Activated T-helper 1 cell treated with anti-CD3 and anti-CD28 coated beads, Interleukin-12 subunit alpha, Interleukin-12 subunit beta, Interleukin-2, Interleukin-4 antibody, amounts not matched to agents 30 ng/mL and 10 ng/mL and 1 ng/mL, durations not matched to agents 14 hours and 24 hours and 36 hours (primary cell): ENCODE data around the gene ZNF175. TPM values are rescaled to one million over a fixed set of nuclear protein-coding genes. Genes with fewer than 3 reads are reported as not detected.
A peak's percentile ranks its signal among the peaks of the same experiment; 100 is the strongest.

Experiments used
- DNase-seq: peaks from one replicate; pipeline ENCODE4 v3.0.0; 2021; ENCODE audit warnings: low spot score
- H3K27ac Mint-ChIP-seq: one replicate; pipeline ENCODE4 v1.8.0; 2021; ENCODE audit warnings: mild to moderate bottlenecking, mixed read lengths
- H3K27me3 Mint-ChIP-seq: one replicate; pipeline ENCODE4 v1.8.0; 2022; ENCODE audit warnings: mild to moderate bottlenecking, moderate library complexity, mixed read lengths; ENCODE audit not compliant: insufficient read depth
- H3K36me3 Mint-ChIP-seq: one replicate; pipeline ENCODE4 v1.8.0; 2021; ENCODE audit warnings: low read depth, mixed read lengths
- H3K4me1 Mint-ChIP-seq: one replicate; pipeline ENCODE4 v1.8.0; 2021; ENCODE audit warnings: low read depth, mixed read lengths
- H3K4me3 Mint-ChIP-seq: one replicate; pipeline ENCODE4 v1.8.0; 2021; ENCODE audit warnings: mild to moderate bottlenecking, moderate library complexity, mixed read lengths
- H3K9me3 Mint-ChIP-seq: one replicate; pipeline ENCODE4 v1.8.0; 2021; ENCODE audit warnings: mixed read lengths
- intact Hi-C: fragments of 100-400 bp; cut with micrococcal nuclease; formaldehyde crosslinking; loops from one replicate; pipeline ENCODE4 v1.15.1; 2024
- total RNA-seq: library from RNA; stranded (reverse); gene quantifications from 2 replicates; pipeline ENCODE4 v1.2.3, GENCODE V29; 2022

Gene ZNF175
- total RNA-seq, 1 donor from 2014 or later, result 7.9 TPM

DNA sequence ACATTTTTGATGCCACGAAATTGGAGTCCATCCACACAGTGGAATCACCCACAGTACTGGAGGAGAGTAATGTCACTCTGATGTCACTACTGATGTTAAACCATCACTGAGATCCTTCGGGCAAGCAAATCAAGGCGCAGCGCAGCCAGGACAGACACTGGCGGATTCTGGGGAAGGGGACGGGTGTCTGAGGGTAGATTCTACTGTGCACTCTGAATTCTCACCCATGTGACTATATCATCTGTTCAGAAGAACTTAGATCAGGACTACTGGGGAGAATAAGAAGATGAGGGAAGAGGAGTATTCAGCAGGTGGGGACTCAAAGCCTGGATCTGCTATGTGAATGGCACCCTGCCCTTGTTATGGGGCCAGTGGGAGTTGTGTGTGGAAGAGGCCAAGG lies 27.0 kb upstream of the ZNF175 start:
- no peaks in the 10 kb centered on the region for H3K9me3 Mint-ChIP-seq
- DNase-seq, result no peak
- no peak overlapping the region for H3K27ac Mint-ChIP-seq
- peaks cover 23% of the 10 kb centered on the region for H3K27me3 Mint-ChIP-seq
- H3K36me3 Mint-ChIP-seq, result no peaks in the 10 kb centered on the region
- peaks cover 23% of the 10 kb centered on the region for H3K4me1 Mint-ChIP-seq
- H3K4me3 Mint-ChIP-seq, result no peak overlapping the region
- intact Hi-C loops, result no loop called here

GRCh38 chr19:51546107-51546649 lies 24.9 kb upstream of the ZNF175 start:
- H3K4me1 Mint-ChIP-seq, result peaks cover 24% of the 10 kb centered on the region
- peaks cover 23% of the 10 kb centered on the region for H3K27me3 Mint-ChIP-seq
- H3K36me3 Mint-ChIP-seq, result no peaks in the 10 kb centered on the region
- intact Hi-C loops, result no loop called here
- DNase-seq, result no peak
- H3K4me3 Mint-ChIP-seq, result no peak overlapping the region
- H3K9me3 Mint-ChIP-seq, result no peaks in the 10 kb centered on the region
- no peak overlapping the region for H3K27ac Mint-ChIP-seq

DNA sequence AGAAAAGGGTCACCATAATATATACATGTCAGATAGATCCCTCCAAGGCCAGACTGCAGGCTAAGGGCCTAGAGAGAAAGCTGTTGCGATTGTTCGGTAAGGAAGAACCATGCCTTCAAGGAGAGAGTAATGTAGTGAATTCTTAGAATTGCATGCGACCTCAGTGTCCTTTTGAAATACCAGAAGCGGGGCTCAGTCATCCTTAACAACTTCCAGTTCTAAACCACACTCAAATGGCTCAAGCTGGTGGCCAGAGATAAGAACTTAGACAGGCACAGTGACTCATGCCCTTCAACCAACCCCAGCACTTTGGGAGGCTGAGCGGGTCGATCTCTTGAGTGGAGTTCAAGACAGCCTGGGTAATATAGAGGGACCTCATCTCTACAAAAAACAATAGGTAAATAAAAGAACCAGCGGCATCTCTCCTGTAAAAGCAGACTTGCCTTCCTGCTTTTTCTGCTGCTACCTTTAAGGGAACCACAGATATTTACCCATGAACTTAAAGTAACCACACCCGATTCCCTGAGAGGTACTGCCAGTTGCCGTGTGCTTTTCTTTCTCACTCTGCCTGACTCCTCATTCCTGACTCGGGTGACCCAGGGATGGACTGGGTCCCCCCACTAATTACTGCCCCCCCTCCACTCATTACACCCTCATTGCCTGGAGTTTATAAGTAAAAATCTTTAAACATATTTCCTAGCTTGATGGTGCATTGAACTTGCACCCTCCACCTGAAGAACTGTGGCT lies 24.3 kb upstream of the ZNF175 start:
- DNase-seq, result no peak
- no peaks in the 10 kb centered on the region for H3K36me3 Mint-ChIP-seq
- H3K27me3 Mint-ChIP-seq, result peaks cover 23% of the 10 kb centered on the region
- intact Hi-C loops, result no loop called here
- H3K4me3 Mint-ChIP-seq, result no peak overlapping the region
- H3K4me1 Mint-ChIP-seq, result peaks cover 30% of the 10 kb centered on the region
- no peak overlapping the region for H3K27ac Mint-ChIP-seq
- no peaks in the 10 kb centered on the region for H3K9me3 Mint-ChIP-seq

DNA sequence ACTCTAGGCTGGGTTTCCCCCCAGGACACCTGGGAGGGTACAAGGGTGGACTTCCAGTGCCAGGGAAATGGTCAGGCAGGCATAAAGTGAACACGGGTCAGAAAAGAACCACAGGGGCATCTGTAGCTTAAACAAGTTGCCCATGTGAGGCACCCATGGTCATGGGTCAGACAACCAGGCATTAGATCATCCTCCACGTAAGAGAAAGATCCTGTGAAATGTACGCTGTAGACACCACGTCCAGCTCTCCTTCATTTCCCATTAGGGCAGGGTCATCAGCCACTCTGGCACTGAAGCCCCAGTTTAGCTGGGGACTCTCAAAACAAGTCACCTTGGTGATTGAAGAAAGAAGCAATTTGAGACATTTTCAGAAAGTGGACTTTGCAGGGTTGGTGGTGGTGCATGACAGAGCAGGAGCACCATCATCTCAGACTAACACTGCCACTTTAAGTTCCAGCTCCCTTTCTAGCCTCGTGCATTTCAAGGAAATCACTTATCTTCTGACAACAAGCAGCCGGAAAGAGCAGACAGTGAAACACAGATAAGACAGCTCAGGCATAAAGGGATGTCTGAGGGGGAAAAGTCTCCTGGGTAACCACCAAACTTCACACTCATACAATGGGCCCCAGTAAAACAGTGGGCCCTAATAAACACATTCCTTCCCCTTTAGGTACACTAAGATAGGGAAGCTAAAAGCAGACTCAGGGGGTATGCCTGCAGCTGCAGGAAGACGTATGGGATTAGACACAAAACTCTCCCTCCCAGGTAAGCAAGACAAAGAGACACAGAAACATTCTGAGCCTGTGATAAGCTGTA lies 23.5 kb upstream of the ZNF175 start:
- H3K9me3 Mint-ChIP-seq, result no peaks in the 10 kb centered on the region
- no peak for DNase-seq
- H3K4me1 Mint-ChIP-seq, result peaks cover 31% of the 10 kb centered on the region
- peak overlapping the region; percentile 10 for H3K4me3 Mint-ChIP-seq
- peaks cover 23% of the 10 kb centered on the region for H3K27me3 Mint-ChIP-seq
- intact Hi-C loops, result no loop called here
- no peak overlapping the region for H3K27ac Mint-ChIP-seq
- H3K36me3 Mint-ChIP-seq, result no peaks in the 10 kb centered on the region

DNA sequence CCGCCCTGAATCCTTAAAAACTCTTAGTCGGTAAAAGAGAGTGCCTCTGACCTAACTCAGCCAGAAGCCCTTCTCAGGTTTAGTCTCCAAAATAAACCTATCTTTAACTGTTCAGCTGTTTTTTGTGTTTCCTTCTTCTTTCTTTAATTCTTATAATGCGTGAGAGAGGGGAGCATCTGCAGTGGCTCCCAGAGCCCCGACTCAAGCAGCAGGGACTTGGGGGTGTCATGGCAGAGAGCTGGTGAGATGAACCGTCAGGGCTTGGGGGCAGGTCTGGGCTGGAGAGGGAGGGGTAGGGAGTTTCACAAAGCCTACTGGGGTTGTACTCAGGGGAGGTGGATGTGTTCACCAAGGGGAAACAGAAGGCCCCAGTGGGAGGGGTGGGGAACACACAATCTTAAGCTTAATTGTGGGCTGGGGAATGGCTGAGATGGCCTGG lies 22.9 kb upstream of the ZNF175 start:
- Mint-ChIP-seq H3K36me3 (no peaks in the 10 kb centered on the region), H3K27ac (no peak overlapping the region), H3K4me3 (no peak overlapping the region), H3K27me3 (peaks cover 23% of the 10 kb centered on the region), H3K4me1 (peaks cover 31% of the 10 kb centered on the region), H3K9me3 (no peaks in the 10 kb centered on the region)
- DNase-seq, result no peak
- intact Hi-C loops, result no loop called here

- Mint-ChIP-seq H3K27me3 (peaks cover 23% of the 10 kb centered on the region), H3K4me1 (peaks cover 31% of the 10 kb centered on the region), H3K9me3 (no peaks in the 10 kb centered on the region), H3K27ac (no peak overlapping the region), H3K4me3 (no peak overlapping the region), H3K36me3 (no peaks in the 10 kb centered on the region)
- intact Hi-C loops, result no loop called here
- DNase-seq, result no peak
These were observed 22.2 kb upstream of the ZNF175 start for GRCh38 chr19:51548891-51549305.

DNA sequence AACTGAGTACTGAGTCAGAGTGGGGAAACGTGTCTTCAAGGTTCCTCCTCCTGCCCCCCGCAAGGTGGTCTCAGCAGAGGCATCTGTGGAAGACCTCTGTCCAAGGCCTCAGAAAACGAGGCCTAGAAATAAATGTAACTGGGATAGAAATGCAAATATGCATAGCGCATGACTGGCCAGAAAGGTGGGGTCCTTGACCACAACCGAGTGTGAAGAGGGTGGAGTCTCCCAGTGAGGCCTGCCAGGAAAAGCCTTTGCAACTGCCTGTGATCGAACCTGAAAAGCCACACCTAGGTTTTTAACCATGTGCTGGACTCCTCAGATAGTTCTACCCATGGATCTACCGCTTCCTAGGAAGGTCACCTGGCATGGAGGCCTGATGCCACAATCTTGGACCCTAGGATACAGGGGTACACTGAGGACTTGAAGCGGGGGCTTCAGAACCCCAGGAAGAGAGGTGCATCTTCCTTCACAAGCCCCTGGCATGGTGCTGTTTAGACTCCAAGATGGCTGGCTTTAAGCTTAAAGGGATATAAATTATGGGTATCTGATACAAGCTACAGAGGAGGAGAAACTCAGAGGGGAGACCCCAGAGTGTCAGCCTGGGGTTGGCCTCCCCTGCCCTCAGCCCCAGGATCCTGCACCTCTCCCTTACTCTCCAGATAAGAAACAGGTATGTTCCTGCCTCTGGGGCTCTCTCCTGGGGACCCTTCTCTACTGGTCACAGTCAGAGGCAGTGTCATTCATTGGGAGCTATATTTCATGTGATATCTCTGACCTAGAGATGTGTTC lies 21.4 kb upstream of the ZNF175 start:
- Mint-ChIP-seq H3K9me3 (no peaks in the 10 kb centered on the region), H3K27me3 (peaks cover 23% of the 10 kb centered on the region), H3K4me3 (no peak overlapping the region), H3K4me1 (peaks cover 31% of the 10 kb centered on the region), H3K27ac (no peak overlapping the region), H3K36me3 (no peaks in the 10 kb centered on the region)
- intact Hi-C loops, result no loop called here
- no peak for DNase-seq

GRCh38 chr19:51550848-51551672 lies 20.0 kb upstream of the ZNF175 start:
- H3K27me3 Mint-ChIP-seq, result peaks cover 22% of the 10 kb centered on the region
- peaks cover 31% of the 10 kb centered on the region for H3K4me1 Mint-ChIP-seq
- intact Hi-C loops, result no loop called here
- no peak overlapping the region for H3K4me3 Mint-ChIP-seq
- H3K9me3 Mint-ChIP-seq, result no peaks in the 10 kb centered on the region
- no peaks in the 10 kb centered on the region for H3K36me3 Mint-ChIP-seq
- no peak overlapping the region for H3K27ac Mint-ChIP-seq
- DNase-seq, result no peak

- H3K4me3 Mint-ChIP-seq, result no peak overlapping the region
- H3K9me3 Mint-ChIP-seq, result no peaks in the 10 kb centered on the region
- DNase-seq, result no peak
- intact Hi-C loops, result no loop called here
- peaks cover 17% of the 10 kb centered on the region for H3K27me3 Mint-ChIP-seq
- H3K36me3 Mint-ChIP-seq, result no peaks in the 10 kb centered on the region
- H3K4me1 Mint-ChIP-seq, result peaks cover 23% of the 10 kb centered on the region
- H3K27ac Mint-ChIP-seq, result no peak overlapping the region
These were observed 19.2 kb upstream of the ZNF175 start for GRCh38 chr19:51551673-51552432.

- DNase-seq, result no peak
- Mint-ChIP-seq H3K27ac (no peak overlapping the region), H3K4me1 (peaks cover 15% of the 10 kb centered on the region), H3K4me3 (no peak overlapping the region), H3K27me3 (peaks cover 11% of the 10 kb centered on the region), H3K36me3 (no peaks in the 10 kb centered on the region), H3K9me3 (no peaks in the 10 kb centered on the region)
- intact Hi-C loops, result no loop called here
These were observed 18.5 kb upstream of the ZNF175 start for GRCh38 chr19:51552608-51552995.

DNA sequence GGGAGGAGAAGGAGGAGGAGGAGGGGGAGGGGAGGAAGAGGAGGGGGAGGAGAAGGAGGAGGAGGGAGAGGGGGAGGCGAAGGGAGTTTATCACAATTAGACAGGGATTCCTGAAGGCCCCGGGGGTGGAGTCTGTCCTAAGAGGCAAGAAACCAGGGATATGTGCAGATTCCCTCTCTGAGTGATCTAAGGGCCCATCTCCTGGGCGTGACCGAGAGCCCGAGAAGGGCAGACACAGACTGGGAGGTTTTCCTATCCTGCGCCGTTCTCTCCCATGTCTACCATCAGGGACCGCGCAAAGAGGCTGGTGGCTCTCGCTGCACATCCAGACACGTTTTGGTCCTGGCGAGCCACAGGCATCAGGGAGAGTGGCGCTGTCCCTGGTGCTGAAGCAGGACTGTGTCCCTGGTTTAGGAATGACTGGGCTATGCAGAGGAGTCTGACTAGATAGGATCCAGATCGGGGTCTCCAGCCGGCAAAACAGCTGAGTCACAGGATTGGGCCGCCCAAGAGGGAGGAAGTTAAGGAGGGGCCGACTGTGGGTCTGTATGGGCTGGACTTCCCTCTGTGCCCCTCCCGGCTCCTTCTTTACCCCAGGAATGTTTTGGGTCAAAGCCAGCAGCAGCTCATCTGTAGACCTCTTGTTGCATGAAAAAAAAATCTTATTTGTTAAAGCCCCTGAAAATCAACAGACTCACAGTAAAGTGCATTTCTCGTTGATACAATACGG lies 17.9 kb upstream of the ZNF175 start:
- no peak for DNase-seq
- intact Hi-C loops, result no loop called here
- Mint-ChIP-seq H3K36me3 (no peaks in the 10 kb centered on the region), H3K4me1 (peaks cover 10% of the 10 kb centered on the region), H3K27ac (no peak overlapping the region), H3K9me3 (no peaks in the 10 kb centered on the region), H3K27me3 (peaks cover 5% of the 10 kb centered on the region), H3K4me3 (no peak overlapping the region)
